ENCODE measurements around the gene DLGAP1.

DNA sequence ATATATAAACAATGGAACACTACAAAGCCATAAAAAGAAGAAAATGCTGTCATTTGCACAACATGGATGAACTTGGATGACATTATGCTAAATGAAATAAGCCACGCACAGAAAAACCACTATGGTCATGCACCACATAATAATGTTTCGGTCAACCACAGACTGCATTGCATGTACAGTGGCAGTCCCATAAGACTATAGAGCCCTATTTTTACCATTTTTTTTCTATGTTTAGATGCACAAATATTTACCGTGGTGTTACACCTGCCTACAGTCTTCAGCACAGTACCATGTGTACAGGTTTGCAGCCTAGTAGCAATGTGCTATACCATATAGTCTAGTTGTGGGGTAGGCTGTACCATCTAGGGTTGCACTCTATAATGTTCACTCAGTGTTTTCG lies 476.1 kb downstream of the DLGAP1 start:
- no peak for TF ChIP-seq EZH2 (IDR thresholded peaks at IDR 0.05; ENCODE audit: borderline replicate concordance, low read length)
- TF ChIP-seq, protein P1, sequence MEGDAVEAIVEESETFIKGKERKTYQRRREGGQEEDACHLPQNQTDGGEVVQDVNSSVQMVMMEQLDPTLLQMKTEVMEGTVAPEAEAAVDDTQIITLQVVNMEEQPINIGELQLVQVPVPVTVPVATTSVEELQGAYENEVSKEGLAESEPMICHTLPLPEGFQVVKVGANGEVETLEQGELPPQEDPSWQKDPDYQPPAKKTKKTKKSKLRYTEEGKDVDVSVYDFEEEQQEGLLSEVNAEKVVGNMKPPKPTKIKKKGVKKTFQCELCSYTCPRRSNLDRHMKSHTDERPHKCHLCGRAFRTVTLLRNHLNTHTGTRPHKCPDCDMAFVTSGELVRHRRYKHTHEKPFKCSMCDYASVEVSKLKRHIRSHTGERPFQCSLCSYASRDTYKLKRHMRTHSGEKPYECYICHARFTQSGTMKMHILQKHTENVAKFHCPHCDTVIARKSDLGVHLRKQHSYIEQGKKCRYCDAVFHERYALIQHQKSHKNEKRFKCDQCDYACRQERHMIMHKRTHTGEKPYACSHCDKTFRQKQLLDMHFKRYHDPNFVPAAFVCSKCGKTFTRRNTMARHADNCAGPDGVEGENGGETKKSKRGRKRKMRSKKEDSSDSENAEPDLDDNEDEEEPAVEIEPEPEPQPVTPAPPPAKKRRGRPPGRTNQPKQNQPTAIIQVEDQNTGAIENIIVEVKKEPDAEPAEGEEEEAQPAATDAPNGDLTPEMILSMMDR (conservative IDR thresholded peaks at IDR 0.05 in 1 of 2, IDR thresholded peaks at IDR 0.05 in 1 of 2; ENCODE audit: extremely low read depth in 1 of 2, insufficient read depth in 1 of 2, low read depth in 1 of 2, low read length in 2 of 2), result no peak
